ENCODE results near the gene MEAF6.
"Not testable (repeated sequence)": the region's sequence is repeated elsewhere in the genome, so short reads cannot be mapped to it uniquely, and the experiment has no call there.

The MEAF6 gene

GRCh38 chr1:37529888-37530287 is 15.3 kb upstream of the MEAF6 start:
- not testable (repeated sequence) for DNase-seq

- DNase-seq = no peak
Measured at GRCh38 chr1:37519613-37520012, 5.0 kb upstream of the MEAF6 start.

GRCh38 chr1:37518929-37519328 is 4.4 kb upstream of the MEAF6 start:
- DNase-seq = peak; percentile 37

GRCh38 chr1:37518241-37518640 is 3.7 kb upstream of the MEAF6 start:
- not testable (repeated sequence) for DNase-seq

- DNase-seq = no peak
Measured at GRCh38 chr1:37517569-37517968, 3.0 kb upstream of the MEAF6 start.

- DNase-seq = no peak
Measured at GRCh38 chr1:37515185-37516034, 844 bp upstream of the MEAF6 start.

- DNase-seq = peak; percentile 61
Measured at GRCh38 chr1:37513795-37514349, 694 bp downstream of the MEAF6 start.

- no peak for DNase-seq
Measured at GRCh38 chr1:37509181-37509580, 5.4 kb downstream of the MEAF6 start.

GRCh38 chr1:37506740-37507139 is 7.8 kb downstream of the MEAF6 start:
- DNase-seq = no peak

- not testable (repeated sequence) for DNase-seq
Measured at GRCh38 chr1:37502791-37503190, 11.8 kb downstream of the MEAF6 start.

- no peak for DNase-seq
Measured at GRCh38 chr1:37502104-37502503, 12.5 kb downstream of the MEAF6 start.

GRCh38 chr1:37501661-37502060 is 12.9 kb downstream of the MEAF6 start:
- DNase-seq = no peak

GRCh38 chr1:37498872-37499617 is 15.5 kb downstream of the MEAF6 start:
- DNase-seq = no peak

GRCh38 chr1:37497832-37498231 is 16.7 kb downstream of the MEAF6 start:
- no peak for DNase-seq

- no peak for DNase-seq
Measured at GRCh38 chr1:37495875-37496274, 18.7 kb downstream of the MEAF6 start.

- DNase-seq = no peak
Measured at GRCh38 chr1:37493336-37494098, 21.0 kb downstream of the MEAF6 start.

GRCh38 chr1:37487619-37487984 is 27.0 kb downstream of the MEAF6 start:
- no peak for DNase-seq

GRCh38 chr1:37486680-37487618 is 27.6 kb downstream of the MEAF6 start:
- peak; percentile 88 for DNase-seq

- DNase-seq = no peak
Measured at GRCh38 chr1:37485902-37486679, 28.5 kb downstream of the MEAF6 start.

- no peak for DNase-seq
Measured at GRCh38 chr1:37484325-37485051, 30.1 kb downstream of the MEAF6 start.
